Breast epithelium (tissue), 3 donors: Measurements from ENCODE around the gene CHURC1.

ENCODE experiments used
- POLR2A ChIP-seq: fragments of 450-650 bp; IDR thresholded peaks from one replicate; pipeline ENCODE4 v1.6.1; 2016; ENCODE audit warnings: antibody characterized with exemption, mild to moderate bottlenecking, moderate library complexity
- POLR2AphosphoS5 ChIP-seq, 3 donors: sonication (generic); formaldehyde crosslinking; IDR thresholded peaks; one replicate each; pipeline ENCODE4 v1.6.1; 2017; ENCODE audit warnings: antibody characterized with exemption in 3 of 3
- TF ChIP-seq, protein P1 (sequence below), 3 donors: fragments of 450-650 bp; IDR thresholded peaks; one replicate each; pipeline ENCODE4 v1.5.1; 2016 to 2017; ENCODE audit warnings: antibody characterized with exemption in 3 of 3, mild to moderate bottlenecking in 3 of 3, moderate library complexity in 3 of 3

DNA sequence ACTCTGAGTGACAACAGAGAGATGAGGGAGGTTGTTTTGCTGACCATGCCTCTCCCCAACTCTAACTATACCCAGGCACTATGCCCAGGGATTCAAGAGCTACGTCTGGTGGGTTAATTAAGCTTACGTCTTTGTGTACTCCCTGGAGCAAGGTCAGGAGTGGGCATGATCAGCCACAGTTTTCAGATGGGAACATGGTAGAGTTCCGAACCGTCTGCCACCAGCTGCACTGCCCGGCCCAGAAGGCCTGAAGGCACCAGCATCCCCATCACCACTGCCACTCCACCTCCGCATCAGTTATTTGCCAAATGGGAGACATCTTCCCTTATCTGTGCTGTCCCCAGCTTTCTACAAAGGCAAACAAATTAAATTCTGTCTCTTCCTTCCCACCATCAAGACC lies 39.4 kb downstream of the CHURC1 start:
- TF ChIP-seq, protein P1, sequence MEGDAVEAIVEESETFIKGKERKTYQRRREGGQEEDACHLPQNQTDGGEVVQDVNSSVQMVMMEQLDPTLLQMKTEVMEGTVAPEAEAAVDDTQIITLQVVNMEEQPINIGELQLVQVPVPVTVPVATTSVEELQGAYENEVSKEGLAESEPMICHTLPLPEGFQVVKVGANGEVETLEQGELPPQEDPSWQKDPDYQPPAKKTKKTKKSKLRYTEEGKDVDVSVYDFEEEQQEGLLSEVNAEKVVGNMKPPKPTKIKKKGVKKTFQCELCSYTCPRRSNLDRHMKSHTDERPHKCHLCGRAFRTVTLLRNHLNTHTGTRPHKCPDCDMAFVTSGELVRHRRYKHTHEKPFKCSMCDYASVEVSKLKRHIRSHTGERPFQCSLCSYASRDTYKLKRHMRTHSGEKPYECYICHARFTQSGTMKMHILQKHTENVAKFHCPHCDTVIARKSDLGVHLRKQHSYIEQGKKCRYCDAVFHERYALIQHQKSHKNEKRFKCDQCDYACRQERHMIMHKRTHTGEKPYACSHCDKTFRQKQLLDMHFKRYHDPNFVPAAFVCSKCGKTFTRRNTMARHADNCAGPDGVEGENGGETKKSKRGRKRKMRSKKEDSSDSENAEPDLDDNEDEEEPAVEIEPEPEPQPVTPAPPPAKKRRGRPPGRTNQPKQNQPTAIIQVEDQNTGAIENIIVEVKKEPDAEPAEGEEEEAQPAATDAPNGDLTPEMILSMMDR (IDR thresholded peaks at IDR 0.05): no peak
- TF ChIP-seq POLR2A: no peak
- no peak for TF ChIP-seq POLR2AphosphoS5 (IDR thresholded peaks at IDR 0.05)
